ENCODE data around the gene SERINC5.
A peak's percentile ranks its signal among the peaks of the same experiment; 100 is the strongest.

The SERINC5 gene

DNA sequence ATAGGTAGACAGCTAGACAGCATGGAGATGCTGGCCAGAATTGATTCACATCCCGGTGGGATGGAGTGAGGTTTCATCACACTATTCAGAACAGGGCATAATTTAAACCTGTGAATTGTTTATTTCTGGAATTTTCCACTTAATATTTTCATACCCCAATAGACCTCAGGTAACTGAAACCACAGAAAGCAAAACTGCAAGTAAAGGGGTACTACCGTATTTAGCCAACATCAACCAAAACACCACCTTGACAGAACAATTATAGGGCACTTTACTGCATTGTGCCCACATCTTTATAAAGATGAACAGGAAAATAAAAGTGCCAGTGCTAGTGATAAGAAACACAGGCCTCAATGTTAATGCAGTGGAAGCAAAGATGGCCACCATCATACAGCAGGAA lies 7.5 kb downstream of the SERINC5 start:
- DNase-seq (ENCODE audit: low spot score) (no peak), ATAC-seq (ENCODE audit: low read depth) (no peak)
- Histone ChIP-seq H3K9me3 (ENCODE audit: severe bottlenecking) (no peaks in the 10 kb centered on the region), H3K27ac (ENCODE audit: poor library complexity, severe bottlenecking) (peak overlapping the region; percentile 77), H3K27me3 (ENCODE audit: insufficient read depth, poor library complexity, severe bottlenecking) (no peaks in the 10 kb centered on the region), H3K4me1 (ENCODE audit: insufficient read depth, poor library complexity, severe bottlenecking) (peaks cover 27% of the 10 kb centered on the region), H3K36me3 (ENCODE audit: low read depth) (no peaks in the 10 kb centered on the region), H3K4me3 (ENCODE audit: severe bottlenecking) (no peak overlapping the region)
- TF ChIP-seq, protein P1, sequence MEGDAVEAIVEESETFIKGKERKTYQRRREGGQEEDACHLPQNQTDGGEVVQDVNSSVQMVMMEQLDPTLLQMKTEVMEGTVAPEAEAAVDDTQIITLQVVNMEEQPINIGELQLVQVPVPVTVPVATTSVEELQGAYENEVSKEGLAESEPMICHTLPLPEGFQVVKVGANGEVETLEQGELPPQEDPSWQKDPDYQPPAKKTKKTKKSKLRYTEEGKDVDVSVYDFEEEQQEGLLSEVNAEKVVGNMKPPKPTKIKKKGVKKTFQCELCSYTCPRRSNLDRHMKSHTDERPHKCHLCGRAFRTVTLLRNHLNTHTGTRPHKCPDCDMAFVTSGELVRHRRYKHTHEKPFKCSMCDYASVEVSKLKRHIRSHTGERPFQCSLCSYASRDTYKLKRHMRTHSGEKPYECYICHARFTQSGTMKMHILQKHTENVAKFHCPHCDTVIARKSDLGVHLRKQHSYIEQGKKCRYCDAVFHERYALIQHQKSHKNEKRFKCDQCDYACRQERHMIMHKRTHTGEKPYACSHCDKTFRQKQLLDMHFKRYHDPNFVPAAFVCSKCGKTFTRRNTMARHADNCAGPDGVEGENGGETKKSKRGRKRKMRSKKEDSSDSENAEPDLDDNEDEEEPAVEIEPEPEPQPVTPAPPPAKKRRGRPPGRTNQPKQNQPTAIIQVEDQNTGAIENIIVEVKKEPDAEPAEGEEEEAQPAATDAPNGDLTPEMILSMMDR (IDR thresholded peaks at IDR 0.05; ENCODE audit: poor library complexity, severe bottlenecking), result no peak

DNA sequence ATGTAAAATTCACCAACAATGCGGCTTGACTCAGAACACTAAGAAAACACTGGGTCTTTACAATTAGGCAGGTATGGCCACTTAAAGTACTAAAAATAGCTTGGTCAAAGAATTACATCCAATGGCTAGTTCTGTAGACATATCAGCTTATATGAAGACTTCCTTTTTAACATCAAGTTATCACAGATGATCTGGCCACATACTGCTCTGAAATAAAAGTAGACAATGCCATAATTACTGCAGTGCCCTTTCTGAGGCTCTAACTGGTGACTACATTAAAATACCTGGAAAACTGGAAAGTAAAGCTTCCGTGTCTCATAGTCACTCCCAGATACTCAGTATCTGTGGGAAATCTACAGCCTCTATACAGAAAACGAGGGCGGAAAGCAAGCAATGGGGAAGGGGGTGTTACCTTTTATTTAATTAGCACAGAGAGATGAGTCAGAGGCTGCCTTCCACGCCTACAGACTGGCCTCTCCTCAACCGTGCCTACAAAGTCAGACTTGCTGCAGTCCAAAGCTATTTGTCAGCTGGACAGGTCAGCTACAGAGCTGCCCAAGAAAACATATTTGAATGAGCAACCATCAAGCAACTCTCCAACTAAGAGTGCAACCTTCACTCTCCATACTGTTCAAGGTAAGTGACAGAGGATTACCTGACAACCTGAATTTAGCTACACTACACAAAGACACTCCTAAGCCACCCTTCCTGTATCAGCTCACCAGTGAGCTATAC lies 8.7 kb downstream of the SERINC5 start:
- no peaks in the 10 kb centered on the region for H3K36me3 ChIP-seq (ENCODE audit: low read depth)

DNA sequence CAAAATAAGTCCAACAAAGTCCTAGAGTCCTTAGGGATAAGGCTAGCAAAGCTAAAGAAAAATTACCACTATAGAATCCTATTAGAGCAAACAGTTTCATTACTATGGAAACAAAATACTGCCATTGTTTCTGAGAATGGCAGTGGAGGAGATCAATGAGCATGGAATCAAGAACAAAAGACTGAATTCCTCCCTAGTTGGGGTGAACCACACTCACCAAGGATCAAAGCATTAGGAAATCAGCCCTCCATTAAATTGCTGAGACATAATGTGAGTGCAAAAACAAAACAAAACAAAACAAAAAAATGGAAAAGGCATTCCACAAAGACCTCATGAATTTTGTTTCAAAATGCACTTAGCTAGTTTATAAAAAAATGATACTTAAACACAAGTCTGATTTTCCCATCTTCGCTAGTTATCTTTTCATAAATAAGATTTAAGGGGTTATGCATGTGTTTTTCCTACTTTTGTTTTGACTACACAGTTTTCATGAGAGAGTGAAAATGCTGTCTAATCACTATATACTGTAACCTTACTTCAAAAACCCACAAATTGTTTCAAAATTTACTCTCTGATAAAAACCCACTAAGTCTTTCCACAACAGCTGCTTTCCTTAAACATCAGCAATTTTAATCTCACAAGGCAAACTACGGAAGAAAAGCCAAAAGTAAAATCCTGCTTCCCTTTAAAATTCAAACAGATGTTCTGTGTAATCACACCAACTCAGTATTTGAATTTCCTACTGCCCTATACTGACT lies 9.7 kb downstream of the SERINC5 start:
- Histone ChIP-seq H3K4me1 (ENCODE audit: insufficient read depth, poor library complexity, severe bottlenecking) (peaks cover 27% of the 10 kb centered on the region), H3K27ac (ENCODE audit: poor library complexity, severe bottlenecking) (peak overlapping the region; percentile 77), H3K27me3 (ENCODE audit: insufficient read depth, poor library complexity, severe bottlenecking) (no peaks in the 10 kb centered on the region), H3K4me3 (ENCODE audit: severe bottlenecking) (no peak overlapping the region), H3K36me3 (ENCODE audit: low read depth) (no peaks in the 10 kb centered on the region; the same call in 1 of the 2 replicates), H3K9me3 (ENCODE audit: severe bottlenecking) (peaks cover 6% of the 10 kb centered on the region)
- ATAC-seq (ENCODE audit: low read depth) (no peak), DNase-seq (ENCODE audit: low spot score) (no peak)
- TF ChIP-seq, protein P1 (IDR thresholded peaks at IDR 0.05; ENCODE audit: poor library complexity, severe bottlenecking), result no peak

More for the DNA sequence above, 8.7 kb downstream of the SERINC5 start:
- H3K4me1 ChIP-seq (ENCODE audit: insufficient read depth, poor library complexity, severe bottlenecking), result peaks cover 27% of the 10 kb centered on the region
- peak; percentile 89 for DNase-seq (ENCODE audit: low spot score)
- no peaks in the 10 kb centered on the region for H3K9me3 ChIP-seq (ENCODE audit: severe bottlenecking)
- peak overlapping the region; percentile 77 for H3K27ac ChIP-seq (ENCODE audit: poor library complexity, severe bottlenecking)
- H3K4me3 ChIP-seq (ENCODE audit: severe bottlenecking), result peak overlapping the region; percentile 9
- TF ChIP-seq, protein P1 (IDR thresholded peaks at IDR 0.05; ENCODE audit: poor library complexity, severe bottlenecking), result no peak
- ATAC-seq (ENCODE audit: low read depth), result peak; percentile 97
- H3K27me3 ChIP-seq (ENCODE audit: insufficient read depth, poor library complexity, severe bottlenecking), result no peaks in the 10 kb centered on the region

GRCh38 chr5:80243567-80243966 lies 12.3 kb downstream of the SERINC5 start:
- DNase-seq (ENCODE audit: low spot score), result no peak
- no peak for ATAC-seq (ENCODE audit: low read depth)
- TF ChIP-seq, protein P1 (IDR thresholded peaks at IDR 0.05; ENCODE audit: poor library complexity, severe bottlenecking), result no peak
- Histone ChIP-seq H3K27ac (ENCODE audit: poor library complexity, severe bottlenecking) (no peak overlapping the region), H3K9me3 (ENCODE audit: severe bottlenecking) (peaks cover 8% of the 10 kb centered on the region), H3K36me3 (ENCODE audit: low read depth) (no peaks in the 10 kb centered on the region; the same call in 1 of the 2 replicates), H3K4me1 (ENCODE audit: insufficient read depth, poor library complexity, severe bottlenecking) (peaks cover 27% of the 10 kb centered on the region), H3K4me3 (ENCODE audit: severe bottlenecking) (no peak overlapping the region), H3K27me3 (ENCODE audit: insufficient read depth, poor library complexity, severe bottlenecking) (no peaks in the 10 kb centered on the region)
